ENCODE measurements around the gene THSD7B. TPM values are rescaled to one million over a fixed set of nuclear protein-coding genes. Genes with fewer than 3 reads are reported as not detected.

THSD7B gene
- total and polyA plus RNA-seq, 2 experiments from 2014 or later = 0.86 to 3.8 TPM

DNA sequence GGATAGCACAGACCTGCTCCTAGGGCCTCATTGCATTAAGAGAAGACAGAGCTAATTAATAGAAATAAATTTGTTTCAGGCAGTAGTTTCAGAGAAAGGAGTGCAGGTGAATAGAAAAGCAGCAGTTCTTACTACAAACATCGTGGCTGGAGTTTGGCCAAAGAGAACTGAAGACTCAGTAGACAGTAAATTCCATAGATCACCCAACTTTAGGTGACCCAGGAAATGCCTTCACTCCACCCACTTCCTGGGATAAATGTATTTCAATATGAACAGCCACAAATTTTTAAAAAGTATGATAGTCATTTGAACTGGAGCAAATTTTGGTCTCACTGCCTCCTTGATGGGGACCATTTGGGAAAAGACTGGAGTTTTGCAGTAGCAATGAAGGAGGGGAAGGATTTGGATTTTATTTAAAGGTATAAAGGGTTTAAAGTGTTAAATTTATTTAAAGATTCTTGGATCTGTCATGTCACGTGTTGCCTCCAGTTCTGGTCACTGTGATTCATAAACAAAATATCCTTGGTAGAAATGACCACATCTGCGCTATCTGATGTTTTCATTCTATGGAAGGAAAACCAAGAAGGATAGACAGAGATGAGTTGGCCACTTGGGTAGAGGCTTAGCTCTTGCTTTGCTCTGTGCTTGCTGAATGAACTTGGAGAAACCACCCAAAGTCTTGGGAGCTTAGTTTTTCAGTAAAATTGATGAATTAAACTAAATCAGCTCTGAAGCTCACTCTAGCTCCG, 390.2 kb downstream of the THSD7B start (continued):
- TF ChIP-seq, protein P1, sequence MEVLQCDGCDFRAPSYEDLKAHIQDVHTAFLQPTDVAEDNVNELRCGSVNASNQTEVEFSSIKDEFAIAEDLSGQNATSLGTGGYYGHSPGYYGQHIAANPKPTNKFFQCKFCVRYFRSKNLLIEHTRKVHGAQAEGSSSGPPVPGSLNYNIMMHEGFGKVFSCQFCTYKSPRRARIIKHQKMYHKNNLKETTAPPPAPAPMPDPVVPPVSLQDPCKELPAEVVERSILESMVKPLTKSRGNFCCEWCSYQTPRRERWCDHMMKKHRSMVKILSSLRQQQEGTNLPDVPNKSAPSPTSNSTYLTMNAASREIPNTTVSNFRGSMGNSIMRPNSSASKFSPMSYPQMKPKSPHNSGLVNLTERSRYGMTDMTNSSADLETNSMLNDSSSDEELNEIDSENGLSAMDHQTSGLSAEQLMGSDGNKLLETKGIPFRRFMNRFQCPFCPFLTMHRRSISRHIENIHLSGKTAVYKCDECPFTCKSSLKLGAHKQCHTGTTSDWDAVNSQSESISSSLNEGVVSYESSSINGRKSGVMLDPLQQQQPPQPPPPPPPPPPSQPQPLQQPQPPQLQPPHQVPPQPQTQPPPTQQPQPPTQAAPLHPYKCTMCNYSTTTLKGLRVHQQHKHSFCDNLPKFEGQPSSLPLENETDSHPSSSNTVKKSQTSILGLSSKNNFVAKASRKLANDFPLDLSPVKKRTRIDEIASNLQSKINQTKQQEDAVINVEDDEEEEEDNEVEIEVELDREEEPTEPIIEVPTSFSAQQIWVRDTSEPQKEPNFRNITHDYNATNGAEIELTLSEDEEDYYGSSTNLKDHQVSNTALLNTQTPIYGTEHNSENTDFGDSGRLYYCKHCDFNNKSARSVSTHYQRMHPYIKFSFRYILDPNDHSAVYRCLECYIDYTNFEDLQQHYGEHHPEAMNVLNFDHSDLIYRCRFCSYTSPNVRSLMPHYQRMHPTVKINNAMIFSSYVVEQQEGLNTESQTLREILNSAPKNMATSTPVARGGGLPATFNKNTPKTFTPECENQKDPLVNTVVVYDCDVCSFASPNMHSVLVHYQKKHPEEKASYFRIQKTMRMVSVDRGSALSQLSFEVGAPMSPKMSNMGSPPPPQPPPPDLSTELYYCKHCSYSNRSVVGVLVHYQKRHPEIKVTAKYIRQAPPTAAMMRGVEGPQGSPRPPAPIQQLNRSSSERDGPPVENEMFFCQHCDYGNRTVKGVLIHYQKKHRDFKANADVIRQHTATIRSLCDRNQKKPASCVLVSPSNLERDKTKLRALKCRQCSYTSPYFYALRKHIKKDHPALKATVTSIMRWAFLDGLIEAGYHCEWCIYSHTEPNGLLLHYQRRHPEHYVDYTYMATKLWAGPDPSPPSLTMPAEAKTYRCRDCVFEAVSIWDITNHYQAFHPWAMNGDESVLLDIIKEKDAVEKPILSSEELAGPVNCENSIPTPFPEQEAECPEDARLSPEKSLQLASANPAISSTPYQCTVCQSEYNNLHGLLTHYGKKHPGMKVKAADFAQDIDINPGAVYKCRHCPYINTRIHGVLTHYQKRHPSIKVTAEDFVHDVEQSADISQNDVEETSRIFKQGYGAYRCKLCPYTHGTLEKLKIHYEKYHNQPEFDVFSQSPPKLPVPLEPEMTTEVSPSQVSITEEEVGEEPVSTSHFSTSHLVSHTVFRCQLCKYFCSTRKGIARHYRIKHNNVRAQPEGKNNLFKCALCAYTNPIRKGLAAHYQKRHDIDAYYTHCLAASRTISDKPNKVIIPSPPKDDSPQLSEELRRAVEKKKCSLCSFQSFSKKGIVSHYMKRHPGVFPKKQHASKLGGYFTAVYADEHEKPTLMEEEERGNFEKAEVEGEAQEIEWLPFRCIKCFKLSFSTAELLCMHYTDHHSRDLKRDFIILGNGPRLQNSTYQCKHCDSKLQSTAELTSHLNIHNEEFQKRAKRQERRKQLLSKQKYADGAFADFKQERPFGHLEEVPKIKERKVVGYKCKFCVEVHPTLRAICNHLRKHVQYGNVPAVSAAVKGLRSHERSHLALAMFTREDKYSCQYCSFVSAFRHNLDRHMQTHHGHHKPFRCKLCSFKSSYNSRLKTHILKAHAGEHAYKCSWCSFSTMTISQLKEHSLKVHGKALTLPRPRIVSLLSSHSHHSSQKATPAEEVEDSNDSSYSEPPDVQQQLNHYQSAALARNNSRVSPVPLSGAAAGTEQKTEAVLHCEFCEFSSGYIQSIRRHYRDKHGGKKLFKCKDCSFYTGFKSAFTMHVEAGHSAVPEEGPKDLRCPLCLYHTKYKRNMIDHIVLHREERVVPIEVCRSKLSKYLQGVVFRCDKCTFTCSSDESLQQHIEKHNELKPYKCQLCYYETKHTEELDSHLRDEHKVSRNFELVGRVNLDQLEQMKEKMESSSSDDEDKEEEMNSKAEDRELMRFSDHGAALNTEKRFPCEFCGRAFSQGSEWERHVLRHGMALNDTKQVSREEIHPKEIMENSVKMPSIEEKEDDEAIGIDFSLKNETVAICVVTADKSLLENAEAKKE (CRISPR knock-in tag; IDR thresholded peaks at IDR 0.05) = no peak
- TF ChIP-seq STAT1 (IDR thresholded peaks at IDR 0.05; ENCODE audit: unreplicated experiment) (no peak), ZNF114 (CRISPR knock-in tag; IDR thresholded peaks at IDR 0.05) (no peak), EZH2phosphoT487 (IDR thresholded peaks at IDR 0.05; ENCODE audit: unreplicated experiment) (no peak)
- TF ChIP-seq, protein P2, sequence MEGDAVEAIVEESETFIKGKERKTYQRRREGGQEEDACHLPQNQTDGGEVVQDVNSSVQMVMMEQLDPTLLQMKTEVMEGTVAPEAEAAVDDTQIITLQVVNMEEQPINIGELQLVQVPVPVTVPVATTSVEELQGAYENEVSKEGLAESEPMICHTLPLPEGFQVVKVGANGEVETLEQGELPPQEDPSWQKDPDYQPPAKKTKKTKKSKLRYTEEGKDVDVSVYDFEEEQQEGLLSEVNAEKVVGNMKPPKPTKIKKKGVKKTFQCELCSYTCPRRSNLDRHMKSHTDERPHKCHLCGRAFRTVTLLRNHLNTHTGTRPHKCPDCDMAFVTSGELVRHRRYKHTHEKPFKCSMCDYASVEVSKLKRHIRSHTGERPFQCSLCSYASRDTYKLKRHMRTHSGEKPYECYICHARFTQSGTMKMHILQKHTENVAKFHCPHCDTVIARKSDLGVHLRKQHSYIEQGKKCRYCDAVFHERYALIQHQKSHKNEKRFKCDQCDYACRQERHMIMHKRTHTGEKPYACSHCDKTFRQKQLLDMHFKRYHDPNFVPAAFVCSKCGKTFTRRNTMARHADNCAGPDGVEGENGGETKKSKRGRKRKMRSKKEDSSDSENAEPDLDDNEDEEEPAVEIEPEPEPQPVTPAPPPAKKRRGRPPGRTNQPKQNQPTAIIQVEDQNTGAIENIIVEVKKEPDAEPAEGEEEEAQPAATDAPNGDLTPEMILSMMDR (conservative IDR thresholded peaks at IDR 0.05; ENCODE audit: low read depth in 2 of 2) = no peak

DNA sequence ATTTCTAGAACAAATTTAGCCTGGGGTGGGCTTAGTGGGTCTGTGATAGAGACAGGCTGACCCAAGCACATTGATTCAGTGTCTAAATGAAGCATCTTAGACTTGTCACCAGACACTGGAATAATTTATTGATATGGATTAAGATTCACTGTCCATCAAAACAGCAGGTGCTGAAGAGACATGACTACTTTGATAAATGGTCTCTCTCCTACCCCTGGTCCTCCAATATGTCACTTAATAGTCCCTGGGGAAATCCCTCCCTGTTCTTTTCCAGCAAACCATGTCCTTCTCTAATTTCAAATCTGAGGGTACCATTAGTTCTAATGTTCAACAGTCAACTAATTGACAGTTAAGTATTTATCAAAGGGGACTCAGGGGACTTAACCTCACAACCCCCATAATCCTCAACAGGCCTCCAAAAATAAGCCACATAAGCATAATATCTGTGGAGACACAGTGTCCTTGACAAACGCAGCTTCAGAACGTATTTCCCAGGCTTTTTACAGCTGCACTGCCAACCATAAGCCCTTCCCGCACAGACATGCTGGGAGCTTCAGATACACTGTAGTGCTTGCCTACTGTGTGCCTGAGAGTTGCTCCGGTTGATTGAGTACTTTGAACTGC, 391.0 kb downstream of the THSD7B start:
- peaks cover 3% of the 10 kb centered on the region; the same call in 1 of the 3 replicates for H3K4me1 Mint-ChIP-seq
- Histone ChIP-seq H2AFZ (no peak overlapping the region), H3K27ac (ENCODE audit: low read depth) (no peak overlapping the region), H3K9me2 (ENCODE audit: insufficient read depth) (no peaks in the 10 kb centered on the region), H3K27me3 (ENCODE audit: insufficient read depth) (no peaks in the 10 kb centered on the region), H3K4me1 (ENCODE audit: insufficient read depth) (0 out of 2 replicates have a peak, but pooled peaks cover 5% of the 10 kb centered on the region), H3K4me2 (no peak overlapping the region), H3K79me2 (replicated peaks; ENCODE audit: insufficient read depth) (no peaks in the 10 kb centered on the region), H3F3A (replicated peaks; ENCODE audit: low read depth) (no peaks in the 10 kb centered on the region), H4K20me1 (replicated peaks; ENCODE audit: insufficient read depth) (no peaks in the 10 kb centered on the region; the same call in 1 of the 2 replicates), H3K36me3 (ENCODE audit: insufficient read depth) (no peaks in the 10 kb centered on the region), H3K4me3 (no peak overlapping the region)
- no peaks in the 10 kb centered on the region for H3K9me3 Mint-ChIP-seq
- H3K27ac Mint-ChIP-seq = no peak overlapping the region
- no peak for DNase-seq (ENCODE audit: low spot score)
- H3K36me3 Mint-ChIP-seq (ENCODE audit: low read depth) = no peaks in the 10 kb centered on the region
- no peaks in the 10 kb centered on the region for H3K27me3 Mint-ChIP-seq (ENCODE audit: insufficient read depth, low read depth, poor library complexity)
- no peak overlapping the region for H3K4me3 Mint-ChIP-seq
- ATAC-seq = no peak
- TF ChIP-seq, protein P3, sequence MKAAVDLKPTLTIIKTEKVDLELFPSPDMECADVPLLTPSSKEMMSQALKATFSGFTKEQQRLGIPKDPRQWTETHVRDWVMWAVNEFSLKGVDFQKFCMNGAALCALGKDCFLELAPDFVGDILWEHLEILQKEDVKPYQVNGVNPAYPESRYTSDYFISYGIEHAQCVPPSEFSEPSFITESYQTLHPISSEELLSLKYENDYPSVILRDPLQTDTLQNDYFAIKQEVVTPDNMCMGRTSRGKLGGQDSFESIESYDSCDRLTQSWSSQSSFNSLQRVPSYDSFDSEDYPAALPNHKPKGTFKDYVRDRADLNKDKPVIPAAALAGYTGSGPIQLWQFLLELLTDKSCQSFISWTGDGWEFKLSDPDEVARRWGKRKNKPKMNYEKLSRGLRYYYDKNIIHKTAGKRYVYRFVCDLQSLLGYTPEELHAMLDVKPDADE (IDR thresholded peaks at IDR 0.05) = no peak
- no peak for TF ChIP-seq CREB1 (CRISPR knock-in tag; IDR thresholded peaks at IDR 0.05; ENCODE audit: low read depth)
- TF ChIP-seq POLR2AphosphoS5 (IDR thresholded peaks at IDR 0.05; ENCODE audit: low read depth) = no peak
- TF ChIP-seq, protein P2 (conservative IDR thresholded peaks at IDR 0.05; ENCODE audit: low read depth in 2 of 2) = no peak
- no peak for TF ChIP-seq ZNF331 (CRISPR knock-in tag; IDR thresholded peaks at IDR 0.05; ENCODE audit: low read depth)
- TF ChIP-seq EZH2 (IDR thresholded peaks at IDR 0.05; ENCODE audit: low read depth, unreplicated experiment) = no peak
- no peak for TF ChIP-seq JUNB (IDR thresholded peaks at IDR 0.05; ENCODE audit: unreplicated experiment)
- TF ChIP-seq ZNF114 (CRISPR knock-in tag; IDR thresholded peaks at IDR 0.05) = no peak
